GDM1 (cell line): ENCODE results near the gene RMI1.
A peak's percentile ranks its signal among the peaks of the same experiment; 100 is the strongest.
"Not testable (repeated sequence)": the region's sequence is repeated elsewhere in the genome, so short reads cannot be mapped to it uniquely, and the experiment has no call there.

Source experiments
- DNase-seq: peaks from one replicate; lab custom pipeline; 2025; lab: John Stamatoyannopoulos, UW

RMI1 gene

DNA sequence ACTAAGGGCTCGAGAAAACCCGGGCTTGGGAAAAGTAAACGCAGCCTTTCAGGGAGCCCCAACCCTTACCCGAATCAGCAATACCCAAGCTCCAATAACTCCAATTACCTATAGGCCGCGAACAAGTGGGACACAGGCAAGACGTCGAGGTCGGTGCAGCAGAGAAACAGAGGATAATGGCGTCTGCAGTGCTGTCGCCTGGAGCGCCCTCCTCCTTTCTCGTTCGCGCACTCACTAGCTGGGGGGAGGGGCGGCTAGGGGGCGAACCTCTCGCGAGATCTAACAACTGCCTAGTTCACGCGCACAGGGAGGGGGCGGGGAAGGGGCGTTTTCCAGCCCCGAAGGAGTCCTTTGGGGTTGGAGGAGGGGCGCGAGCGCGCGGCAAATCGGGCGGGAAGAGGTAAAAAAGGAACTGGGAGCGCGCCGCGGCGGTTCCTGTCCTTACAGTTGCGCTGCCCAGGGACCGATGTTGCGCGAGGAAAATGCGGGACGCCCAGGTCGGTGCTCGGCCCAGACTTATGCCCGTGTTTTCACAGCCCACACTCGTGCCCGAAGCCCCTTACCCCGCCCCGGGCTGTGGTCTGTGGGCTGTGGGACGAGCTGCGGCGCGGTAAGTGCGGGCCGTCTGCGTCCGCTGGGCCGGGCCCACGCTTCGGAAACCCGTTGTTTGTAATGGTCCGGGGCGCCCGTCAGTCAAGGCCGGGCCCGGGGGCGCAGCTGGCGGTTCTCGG is at the start of gene RMI1:
TSS of gene RMI1 (plus strand) at position 411 of the 731 bp plus-strand sequence. CDS start 20,182 bp downstream, outside the sequence.
- DNase-seq, result peak; percentile 96

DNA sequence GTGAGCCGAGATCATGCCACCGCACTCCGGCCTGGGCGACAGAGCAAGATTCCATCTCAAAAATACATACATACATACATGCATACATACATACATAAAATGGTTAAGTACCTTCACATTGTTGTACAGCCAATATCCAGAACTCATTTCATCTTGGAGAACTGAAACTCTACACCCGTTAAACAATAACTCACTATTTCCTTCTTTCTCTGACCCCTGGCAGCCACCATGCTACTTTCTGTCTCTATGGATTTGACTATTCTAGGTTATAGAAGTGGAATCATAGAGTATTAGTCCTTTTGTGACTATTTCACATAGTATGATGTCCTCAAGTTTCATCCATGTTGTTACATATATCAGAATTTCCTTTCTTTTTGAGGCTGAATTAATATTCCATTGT is 49.7 kb upstream of the RMI1 start:
- DNase-seq, result no peak

DNA sequence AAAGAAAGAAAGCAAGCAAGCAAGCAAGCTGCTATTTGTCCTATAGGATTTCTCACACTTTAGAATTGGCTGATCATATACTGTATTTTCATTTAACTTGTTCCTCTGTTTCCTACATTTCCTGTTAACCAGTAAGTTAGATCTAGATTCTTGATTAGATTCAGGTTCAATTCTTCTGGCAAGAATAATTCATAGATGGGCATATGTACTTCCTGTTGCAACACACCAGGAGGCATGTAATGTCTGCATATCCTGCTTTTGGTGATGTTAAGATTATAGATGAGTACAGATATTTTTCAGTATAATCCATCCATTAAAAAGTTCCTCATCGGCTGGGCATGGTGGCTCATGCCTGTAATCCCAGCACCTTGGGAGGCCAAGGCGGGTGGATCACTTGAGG is 48.6 kb upstream of the RMI1 start:
- DNase-seq, result no peak

DNA sequence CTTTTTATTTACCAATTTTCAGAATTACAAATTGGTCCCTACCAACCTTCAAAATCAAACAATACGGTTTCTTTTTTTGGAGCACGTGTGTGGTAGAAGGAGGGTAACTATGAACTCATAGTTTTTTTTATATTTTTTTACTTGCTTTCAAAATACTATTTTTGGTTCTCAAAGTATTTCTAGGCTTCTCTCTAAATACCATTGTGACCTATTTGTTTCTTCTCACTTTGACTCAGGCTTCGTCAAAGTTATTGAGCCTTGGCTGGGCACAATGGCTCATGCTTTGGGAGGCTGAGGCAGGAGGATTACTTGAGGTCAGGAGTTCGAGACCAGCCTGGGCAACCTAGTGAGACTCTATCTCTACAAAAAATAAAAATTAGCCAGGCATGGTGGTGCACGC is 47.8 kb upstream of the RMI1 start:
- DNase-seq, result no peak

DNA sequence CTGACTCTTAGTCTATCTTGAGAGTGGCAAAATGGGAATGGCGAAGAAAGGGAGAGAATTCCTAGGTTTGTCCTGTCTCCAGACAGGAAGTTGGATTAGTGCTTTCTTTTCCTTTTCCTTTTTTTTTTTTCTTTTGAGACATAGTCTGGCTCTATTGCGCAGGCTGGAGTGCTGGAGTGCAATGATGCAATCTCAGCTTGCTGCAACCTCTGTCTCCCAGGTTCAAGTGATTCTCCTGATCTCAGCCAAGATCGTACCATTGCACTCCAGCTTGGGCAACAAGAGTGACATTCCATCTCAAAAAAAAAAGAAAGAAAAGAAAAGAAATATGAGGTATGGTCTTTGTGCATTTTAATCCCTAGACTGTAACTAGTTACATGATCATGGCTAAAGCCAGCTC is 46.8 kb upstream of the RMI1 start:
- DNase-seq, result no peak

DNA sequence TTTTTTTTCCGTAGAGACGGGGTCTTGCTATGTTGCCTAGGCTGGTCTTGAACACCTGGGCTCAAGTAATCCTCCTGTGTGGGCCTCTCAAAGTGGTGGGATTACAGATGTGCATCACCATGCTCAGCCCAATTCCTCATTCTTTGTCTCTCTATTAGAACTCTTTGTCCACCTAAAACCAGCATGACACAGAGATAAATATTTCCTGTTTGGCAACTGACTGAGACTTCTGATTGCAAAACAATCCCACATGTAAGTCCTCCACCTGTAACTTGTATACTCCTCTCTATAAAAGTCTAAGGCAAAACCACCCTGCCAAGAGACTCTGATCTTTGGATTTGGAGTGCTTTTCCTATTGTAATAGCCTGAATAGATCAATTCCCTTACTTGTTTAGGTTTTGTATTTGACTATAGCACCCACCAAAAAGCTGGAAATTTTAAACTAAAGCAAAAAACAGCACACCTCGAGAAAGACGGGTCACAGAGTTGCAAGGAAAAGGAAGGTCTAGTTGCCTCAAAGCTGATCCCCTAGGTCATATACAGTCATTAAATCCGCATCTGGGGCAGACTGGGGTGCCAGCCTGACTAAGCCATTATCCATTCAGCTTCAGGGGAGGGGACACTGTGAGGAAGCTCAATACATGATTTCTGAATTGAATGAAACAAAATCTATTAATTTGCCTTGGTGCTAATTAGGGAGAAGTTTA is 45.9 kb upstream of the RMI1 start:
- DNase-seq, result no peak

DNA sequence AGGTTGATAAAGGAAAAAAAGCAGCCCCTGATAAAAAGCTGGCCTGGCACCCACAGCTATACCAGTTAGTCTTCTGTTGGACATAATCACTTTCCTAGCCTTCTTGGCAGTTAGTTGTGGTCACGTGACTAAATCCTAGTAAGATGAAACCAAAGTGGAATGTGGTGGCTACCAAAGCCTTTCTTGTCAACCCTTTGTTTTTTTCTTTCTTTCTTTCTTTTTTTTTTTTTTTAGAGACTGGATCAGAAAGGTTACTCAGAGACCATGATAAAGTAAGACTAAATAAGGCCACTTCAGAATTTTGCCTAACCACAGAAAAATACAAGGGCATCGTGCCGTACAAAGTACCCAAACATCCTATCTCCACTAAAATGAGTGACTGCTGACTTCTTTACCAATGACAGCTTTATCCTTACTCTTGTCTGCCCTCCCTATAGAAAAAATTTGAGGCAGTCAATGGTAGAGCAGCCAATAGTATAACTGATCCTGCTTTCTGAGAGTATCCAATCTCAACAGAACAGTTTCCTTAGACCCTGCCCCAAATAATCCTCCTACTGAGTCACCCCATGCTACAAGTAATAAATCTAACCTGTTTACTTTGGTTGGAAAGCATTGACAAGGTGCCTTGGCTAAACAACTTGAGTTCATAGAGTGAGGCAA is 45.2 kb upstream of the RMI1 start:
- no peak for DNase-seq

DNA sequence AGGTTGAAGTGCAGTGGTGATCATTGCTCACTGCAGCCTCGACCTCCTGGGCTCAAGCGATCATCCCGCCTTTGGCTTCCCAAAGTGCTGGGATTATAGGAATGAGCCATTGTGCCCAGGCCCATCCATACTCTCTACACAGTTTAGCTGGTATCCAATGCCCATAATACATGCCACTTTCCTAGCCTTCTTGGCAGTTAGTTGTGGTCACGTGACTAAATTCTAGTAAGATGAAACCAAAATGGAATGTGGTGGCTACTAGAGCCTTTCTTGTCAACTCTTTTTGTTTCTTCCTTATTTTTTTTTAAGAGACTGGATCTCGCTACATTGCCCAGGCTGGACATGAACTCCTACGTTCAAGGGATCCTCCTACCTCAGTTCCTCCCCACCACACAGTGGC is 44.1 kb upstream of the RMI1 start:
- DNase-seq, result no peak

DNA sequence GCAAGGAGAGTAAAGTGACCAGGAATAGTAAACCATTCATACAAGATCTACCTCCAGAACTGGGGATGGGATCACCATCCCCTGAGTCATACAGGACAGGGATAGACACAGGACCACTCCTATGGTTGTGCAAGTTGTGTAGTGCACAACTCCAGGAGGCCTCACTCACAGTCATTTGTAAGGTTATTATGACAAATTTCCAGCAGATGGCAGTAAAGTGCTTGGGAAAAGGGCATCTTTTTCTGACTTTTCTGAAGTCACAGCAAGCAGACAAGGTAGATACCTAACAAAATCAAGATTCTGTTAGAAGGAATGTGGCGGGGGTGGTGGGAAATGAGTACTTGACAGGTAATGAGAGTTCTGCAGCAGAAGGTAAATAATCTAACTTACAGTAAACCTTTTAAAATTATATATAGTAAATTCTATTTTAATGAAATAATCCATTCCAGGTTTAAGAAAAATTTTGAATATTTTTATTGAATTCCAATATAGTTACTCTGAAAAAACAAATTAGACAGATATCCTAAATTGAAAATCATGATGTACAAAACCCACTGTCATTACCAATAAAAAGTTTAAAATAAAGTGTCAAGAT is 42.6 kb upstream of the RMI1 start:
- peak; percentile 35 for DNase-seq

DNA sequence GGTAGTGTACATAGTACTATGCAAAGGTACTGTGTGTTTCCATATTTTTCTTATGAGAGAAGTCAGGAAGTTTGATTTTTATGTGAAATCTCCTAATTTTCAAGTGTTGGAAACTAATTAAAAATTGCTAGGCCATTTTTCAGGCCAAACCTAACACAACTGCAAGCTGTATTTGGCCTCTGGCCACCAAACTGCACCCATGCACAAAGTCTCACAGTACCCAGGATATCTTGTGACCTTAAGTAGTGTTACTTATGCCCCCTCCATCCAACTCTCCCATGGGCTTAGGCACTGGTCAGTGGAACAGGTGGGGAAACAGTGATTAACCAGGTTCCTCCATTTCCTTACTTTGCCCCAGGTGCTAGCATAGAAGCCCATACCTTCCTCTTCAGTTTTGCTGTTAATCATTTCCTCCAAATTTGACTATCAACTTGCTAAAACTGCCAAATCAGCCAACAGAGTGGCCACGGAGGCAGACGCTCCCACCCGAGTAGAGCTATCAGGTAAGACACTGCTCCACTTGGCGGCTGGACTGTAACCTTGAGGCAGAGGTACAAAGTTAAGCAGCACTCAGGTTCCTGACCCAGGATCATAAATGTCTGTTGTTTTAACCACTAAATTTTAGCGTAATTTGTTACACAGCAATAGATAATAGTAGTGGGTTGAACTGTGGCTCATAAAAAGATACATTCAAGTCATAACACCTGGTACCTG is 39.9 kb upstream of the RMI1 start:
- DNase-seq, result no peak

DNA sequence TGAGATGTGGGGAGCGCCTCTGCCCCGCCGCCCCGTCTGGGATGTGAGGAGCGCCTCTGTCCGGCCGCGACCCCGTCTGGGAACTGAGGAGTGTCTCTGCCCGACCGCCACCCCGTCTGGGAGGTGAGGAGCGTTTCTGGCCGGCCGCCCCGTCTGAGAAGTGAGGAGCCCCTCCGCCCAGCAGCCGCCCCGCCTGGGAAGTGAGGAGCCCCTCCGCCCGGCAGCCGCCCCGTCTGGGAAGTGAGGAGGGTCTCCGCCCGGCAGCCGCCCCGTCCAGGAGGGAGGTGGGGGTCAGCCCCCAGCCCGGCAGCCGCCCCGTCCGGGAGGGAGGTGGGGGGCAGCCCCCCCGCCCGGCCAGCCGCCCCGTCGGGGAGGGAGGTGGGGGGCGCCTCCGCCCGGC is 32.5 kb upstream of the RMI1 start:
- DNase-seq, result not testable (repeated sequence)

DNA sequence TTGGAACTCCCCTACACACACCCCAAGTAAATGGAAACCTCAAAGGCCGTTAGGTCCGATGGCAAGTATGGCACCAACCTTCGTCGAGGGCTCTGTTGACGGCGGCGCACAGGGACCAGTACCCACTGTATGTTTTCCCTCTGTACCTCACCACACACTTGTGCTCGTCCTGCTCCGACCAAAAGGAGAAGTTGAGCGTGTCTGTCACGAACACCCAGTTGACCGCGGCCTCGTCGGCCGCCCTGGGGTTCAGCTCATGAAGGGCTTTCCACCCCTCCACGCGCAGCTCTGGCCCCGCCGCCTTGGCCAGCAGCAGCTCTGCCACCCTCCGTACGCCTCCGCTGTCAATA is 24.5 kb upstream of the RMI1 start:
- DNase-seq, result no peak

DNA sequence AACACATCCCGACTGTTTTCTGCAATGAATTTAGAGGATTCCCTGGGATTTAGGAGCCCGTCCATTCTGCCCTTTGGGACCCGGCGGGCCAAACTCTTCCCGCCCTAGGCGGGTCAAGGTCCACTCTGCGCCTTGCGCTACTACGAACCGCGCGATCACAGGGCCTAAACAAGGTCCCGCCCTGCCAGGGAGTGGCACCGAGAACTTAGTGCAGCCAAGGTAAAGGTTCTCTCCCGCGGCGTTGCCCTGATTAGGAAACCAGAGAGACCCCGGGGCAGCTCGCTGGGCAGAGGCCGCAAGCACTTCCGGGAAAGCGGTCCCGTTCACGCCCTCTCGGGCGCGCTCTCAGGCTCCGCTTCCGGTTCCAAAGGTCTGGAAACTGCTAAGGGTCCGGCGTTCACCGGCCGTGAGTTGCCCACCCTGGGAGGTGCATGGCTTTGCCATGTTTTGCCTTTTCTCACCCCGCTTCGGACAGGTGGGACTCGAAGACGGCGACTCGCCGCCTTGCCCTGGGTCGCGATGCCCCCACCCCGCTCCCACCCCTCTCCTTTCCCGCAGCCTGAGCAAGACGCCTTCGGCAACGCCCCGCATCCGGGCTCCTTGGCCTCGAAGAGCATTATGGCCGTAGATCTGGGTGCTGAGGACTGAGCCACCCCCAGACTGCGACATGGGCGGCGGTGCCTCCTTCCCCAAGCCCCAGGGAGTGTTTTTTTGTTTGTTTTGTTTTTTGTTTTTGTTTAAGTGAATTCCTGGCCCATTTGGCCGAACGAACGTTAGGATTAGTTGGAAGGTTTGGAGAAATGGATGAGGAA is 24.0 kb upstream of the RMI1 start:
- no peak for DNase-seq

DNA sequence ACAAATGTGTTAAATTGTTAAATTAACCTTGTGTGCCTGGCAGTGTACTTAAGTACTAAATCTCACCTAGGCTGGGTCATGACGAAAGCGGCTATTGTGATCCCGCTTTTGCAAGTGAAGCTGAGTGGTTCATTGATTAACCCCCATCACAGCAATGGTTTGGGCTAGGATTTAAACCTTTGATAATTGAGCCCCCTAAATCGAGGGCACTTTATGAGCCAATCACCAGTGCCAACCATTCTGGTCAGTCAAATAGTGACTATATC is 23.4 kb upstream of the RMI1 start:
- DNase-seq, result no peak

DNA sequence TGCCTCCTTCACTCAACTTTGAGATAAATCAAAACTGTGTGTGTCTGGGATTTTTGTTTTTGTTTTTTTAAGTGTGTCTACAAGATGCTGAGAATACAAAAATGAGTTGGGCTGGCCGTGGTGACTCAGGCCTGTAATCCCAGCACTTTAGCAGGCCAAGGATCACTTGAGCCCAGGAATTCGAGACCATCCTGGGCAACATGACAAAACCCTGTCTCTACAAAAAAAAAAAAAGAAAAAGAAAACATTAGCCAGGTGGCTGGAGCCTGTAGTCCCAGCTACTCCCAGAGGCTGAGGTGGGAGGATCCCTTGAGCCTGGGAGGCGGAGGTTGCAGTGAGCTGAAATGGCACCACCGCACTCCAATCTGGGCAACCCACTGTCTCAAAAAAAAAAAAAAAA is 21.5 kb upstream of the RMI1 start:
- DNase-seq, result no peak

DNA sequence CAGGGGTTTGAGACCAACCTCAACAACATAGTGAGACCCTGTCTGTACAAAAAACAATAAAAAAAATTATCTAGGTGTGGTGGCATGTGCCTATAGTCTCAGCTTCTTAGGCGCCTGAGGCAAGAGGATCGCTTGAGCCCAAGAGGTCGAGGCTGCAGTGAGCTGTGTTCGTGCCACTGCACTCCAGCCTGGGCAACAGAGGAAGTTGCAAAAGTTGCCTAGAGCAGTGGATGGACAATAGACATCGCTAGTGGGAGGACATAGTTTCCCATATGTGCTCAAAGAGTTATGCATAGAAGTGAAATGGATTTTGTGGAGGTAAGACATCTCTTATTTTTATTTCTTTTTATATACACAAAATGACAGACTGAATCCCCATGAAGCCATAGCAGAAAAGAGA is 19.6 kb upstream of the RMI1 start:
- no peak for DNase-seq

DNA sequence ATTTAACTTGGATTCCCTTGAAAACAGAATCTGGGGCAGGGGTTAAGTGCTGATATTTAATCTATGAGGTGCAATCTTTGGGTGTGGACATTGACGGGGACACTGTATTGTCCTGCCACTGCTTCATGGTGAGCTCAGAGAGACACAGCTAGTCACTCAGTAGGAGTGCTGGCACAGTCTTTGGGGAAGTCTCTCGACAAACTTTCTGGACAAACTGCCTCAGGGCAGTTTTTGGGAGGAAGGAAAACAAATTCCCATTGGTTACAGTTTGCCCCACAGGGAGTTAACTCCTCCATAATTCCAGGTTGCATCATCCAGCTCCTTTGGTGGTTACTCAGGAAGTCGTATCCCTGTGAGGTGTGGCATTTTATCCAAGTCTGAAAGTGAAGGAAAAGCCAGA is 18.4 kb upstream of the RMI1 start:
- no peak for DNase-seq

DNA sequence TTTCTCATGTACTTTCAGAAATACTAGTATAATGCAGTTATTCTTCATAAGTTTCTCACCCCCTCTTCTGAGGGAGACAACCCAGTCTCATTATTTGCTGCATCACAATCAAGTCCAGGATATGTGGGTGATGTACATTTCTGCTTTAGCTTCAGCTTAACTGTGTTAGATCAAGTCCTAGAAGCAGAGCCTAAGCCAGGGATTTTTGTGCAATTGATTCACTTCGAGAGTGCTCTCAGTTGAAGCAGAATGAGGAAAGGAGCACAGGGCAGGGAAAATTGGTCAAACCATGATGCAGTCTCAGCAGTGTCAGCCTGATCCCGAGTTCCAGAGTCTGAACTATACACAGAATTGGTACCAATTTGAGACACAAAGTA is 15.6 kb upstream of the RMI1 start:
- DNase-seq, result no peak

DNA sequence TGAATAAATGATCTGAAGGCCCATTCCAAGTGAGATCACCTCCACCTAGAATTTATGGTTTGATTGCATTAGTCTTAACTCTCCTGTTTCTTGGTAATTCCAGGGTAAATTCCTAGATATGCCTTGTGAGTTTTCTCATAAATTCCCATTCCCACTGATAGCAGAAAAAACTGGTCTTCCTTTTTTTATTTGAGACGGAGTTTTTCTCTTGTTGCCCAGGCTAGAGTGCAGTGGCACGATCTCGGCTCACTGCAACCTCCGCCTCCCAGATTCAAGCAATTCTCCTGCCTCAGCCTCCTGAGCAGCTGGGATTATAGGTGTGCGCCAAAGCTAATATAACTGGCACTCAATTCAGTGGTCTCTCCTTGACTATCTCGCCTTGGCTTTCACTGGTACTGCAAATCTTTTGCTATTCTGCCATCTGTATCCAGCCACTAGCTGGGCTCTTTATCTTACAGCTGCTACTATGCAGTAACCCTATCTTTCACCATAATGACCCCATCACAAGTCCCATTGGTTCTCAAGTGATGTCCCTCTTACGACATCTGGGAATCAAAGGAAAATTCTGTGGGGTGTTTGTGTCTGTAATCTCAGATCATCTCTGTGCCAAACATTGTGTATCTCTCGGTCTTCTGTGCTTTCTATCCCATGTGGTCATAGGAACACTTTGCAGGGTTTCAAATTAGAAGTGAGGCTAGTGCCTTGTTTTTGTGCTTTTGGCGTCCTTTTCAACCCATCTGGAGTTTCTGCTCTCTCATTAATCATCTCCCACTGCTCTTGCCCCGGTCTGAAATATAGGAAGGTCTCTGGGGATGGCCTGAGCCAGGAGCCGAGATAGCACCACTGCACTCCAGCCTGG is 15.0 kb upstream of the RMI1 start:
- DNase-seq, result no peak

DNA sequence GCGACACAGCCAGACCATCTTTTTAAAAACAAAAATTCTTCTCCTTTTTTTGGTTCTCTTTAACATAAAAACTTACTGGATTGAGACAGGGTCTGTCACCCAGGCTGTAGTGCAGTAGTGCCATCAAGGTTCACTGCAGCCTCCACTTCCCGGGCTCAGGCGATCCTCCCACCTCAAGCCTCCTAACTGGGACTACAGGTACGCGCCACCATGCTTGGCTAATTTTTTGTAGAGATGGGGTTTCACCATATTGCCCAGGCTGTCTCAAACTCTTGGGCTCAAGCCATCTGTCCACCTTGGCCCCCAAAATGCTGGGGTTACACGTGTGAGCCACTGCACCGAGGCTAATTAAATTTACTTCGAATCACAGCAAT is 14.4 kb upstream of the RMI1 start:
- DNase-seq, result no peak

DNA sequence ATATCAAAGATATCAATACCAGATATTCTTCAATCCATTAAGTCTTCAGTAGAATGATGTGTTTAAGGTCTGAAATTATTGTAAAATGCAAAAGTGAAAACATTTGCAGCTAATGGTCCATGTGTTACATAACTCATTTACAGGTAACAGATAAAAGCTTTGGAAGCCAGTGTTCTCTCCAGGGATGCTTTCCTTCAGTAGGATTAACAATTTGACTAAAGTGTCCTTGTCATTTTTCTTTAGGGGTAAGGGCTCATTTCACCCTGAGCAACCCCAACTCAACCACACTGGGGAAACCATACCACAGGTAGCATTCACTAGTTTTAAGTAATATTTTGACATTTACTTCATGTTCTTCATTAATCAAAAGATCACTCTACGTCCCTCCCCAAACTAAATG is 13.5 kb upstream of the RMI1 start:
- DNase-seq, result no peak
